ENCODE measurements around the gene HBP1. TPM values are rescaled to one million over a fixed set of nuclear protein-coding genes. Genes with fewer than 3 reads are reported as not detected.

The HBP1 gene
- total and polyA plus RNA-seq, 2 experiments from 2014 or later, result 36.0 to 52.8 TPM

DNA sequence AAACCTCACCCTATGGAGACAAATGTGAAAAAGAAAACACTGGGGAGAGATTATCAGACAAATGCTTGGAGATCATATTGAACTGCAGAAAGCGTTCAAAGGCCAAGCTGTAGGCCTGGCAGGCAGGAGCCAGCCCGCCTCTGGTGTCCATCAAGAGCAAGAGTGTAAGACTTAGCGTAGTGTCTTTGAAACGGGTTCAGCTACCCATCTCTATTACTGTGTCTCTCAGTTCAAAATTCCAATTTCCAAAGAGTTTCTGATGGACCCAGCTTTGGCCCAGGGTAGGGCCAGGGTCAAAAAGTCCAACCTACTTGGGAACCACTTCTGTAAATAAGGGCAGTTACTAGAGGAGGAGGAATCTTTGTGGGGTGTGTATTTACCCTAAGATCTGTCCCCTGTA lies 45.4 kb upstream of the HBP1 start:
- H2AFZ ChIP-seq, result no peak overlapping the region
- ATAC-seq (no peak), DNase-seq (ENCODE audit: low spot score) (no peak)
- H3K27me3 Mint-ChIP-seq (ENCODE audit: insufficient read depth, low read depth, poor library complexity), result peaks cover 3% of the 10 kb centered on the region
- H3K27ac Mint-ChIP-seq, result no peak overlapping the region
- no peaks in the 10 kb centered on the region for H3F3A ChIP-seq (replicated peaks; ENCODE audit: low read depth)
- H3K9me2 ChIP-seq (ENCODE audit: insufficient read depth), result no peaks in the 10 kb centered on the region
- H3K36me3 ChIP-seq (ENCODE audit: insufficient read depth), result no peaks in the 10 kb centered on the region
- peaks cover 29% of the 10 kb centered on the region for H3K4me1 Mint-ChIP-seq
- H3K4me3 Mint-ChIP-seq, result no peak overlapping the region
- no peaks in the 10 kb centered on the region for H3K9me3 Mint-ChIP-seq
- H3K4me1 ChIP-seq (ENCODE audit: insufficient read depth), result peaks cover 7% of the 10 kb centered on the region
- no peak overlapping the region for H3K4me3 ChIP-seq
- no peak for TF ChIP-seq CREB1 (CRISPR knock-in tag; IDR thresholded peaks at IDR 0.05; ENCODE audit: low read depth)
- TF ChIP-seq CTCF (conservative IDR thresholded peaks at IDR 0.05; ENCODE audit: low read depth in 2 of 2), result no peak
- TF ChIP-seq, protein P1, sequence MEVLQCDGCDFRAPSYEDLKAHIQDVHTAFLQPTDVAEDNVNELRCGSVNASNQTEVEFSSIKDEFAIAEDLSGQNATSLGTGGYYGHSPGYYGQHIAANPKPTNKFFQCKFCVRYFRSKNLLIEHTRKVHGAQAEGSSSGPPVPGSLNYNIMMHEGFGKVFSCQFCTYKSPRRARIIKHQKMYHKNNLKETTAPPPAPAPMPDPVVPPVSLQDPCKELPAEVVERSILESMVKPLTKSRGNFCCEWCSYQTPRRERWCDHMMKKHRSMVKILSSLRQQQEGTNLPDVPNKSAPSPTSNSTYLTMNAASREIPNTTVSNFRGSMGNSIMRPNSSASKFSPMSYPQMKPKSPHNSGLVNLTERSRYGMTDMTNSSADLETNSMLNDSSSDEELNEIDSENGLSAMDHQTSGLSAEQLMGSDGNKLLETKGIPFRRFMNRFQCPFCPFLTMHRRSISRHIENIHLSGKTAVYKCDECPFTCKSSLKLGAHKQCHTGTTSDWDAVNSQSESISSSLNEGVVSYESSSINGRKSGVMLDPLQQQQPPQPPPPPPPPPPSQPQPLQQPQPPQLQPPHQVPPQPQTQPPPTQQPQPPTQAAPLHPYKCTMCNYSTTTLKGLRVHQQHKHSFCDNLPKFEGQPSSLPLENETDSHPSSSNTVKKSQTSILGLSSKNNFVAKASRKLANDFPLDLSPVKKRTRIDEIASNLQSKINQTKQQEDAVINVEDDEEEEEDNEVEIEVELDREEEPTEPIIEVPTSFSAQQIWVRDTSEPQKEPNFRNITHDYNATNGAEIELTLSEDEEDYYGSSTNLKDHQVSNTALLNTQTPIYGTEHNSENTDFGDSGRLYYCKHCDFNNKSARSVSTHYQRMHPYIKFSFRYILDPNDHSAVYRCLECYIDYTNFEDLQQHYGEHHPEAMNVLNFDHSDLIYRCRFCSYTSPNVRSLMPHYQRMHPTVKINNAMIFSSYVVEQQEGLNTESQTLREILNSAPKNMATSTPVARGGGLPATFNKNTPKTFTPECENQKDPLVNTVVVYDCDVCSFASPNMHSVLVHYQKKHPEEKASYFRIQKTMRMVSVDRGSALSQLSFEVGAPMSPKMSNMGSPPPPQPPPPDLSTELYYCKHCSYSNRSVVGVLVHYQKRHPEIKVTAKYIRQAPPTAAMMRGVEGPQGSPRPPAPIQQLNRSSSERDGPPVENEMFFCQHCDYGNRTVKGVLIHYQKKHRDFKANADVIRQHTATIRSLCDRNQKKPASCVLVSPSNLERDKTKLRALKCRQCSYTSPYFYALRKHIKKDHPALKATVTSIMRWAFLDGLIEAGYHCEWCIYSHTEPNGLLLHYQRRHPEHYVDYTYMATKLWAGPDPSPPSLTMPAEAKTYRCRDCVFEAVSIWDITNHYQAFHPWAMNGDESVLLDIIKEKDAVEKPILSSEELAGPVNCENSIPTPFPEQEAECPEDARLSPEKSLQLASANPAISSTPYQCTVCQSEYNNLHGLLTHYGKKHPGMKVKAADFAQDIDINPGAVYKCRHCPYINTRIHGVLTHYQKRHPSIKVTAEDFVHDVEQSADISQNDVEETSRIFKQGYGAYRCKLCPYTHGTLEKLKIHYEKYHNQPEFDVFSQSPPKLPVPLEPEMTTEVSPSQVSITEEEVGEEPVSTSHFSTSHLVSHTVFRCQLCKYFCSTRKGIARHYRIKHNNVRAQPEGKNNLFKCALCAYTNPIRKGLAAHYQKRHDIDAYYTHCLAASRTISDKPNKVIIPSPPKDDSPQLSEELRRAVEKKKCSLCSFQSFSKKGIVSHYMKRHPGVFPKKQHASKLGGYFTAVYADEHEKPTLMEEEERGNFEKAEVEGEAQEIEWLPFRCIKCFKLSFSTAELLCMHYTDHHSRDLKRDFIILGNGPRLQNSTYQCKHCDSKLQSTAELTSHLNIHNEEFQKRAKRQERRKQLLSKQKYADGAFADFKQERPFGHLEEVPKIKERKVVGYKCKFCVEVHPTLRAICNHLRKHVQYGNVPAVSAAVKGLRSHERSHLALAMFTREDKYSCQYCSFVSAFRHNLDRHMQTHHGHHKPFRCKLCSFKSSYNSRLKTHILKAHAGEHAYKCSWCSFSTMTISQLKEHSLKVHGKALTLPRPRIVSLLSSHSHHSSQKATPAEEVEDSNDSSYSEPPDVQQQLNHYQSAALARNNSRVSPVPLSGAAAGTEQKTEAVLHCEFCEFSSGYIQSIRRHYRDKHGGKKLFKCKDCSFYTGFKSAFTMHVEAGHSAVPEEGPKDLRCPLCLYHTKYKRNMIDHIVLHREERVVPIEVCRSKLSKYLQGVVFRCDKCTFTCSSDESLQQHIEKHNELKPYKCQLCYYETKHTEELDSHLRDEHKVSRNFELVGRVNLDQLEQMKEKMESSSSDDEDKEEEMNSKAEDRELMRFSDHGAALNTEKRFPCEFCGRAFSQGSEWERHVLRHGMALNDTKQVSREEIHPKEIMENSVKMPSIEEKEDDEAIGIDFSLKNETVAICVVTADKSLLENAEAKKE (CRISPR knock-in tag; IDR thresholded peaks at IDR 0.05), result no peak
- TF ChIP-seq POLR2AphosphoS5 (IDR thresholded peaks at IDR 0.05; ENCODE audit: low read depth), result no peak
- TF ChIP-seq, protein P2, sequence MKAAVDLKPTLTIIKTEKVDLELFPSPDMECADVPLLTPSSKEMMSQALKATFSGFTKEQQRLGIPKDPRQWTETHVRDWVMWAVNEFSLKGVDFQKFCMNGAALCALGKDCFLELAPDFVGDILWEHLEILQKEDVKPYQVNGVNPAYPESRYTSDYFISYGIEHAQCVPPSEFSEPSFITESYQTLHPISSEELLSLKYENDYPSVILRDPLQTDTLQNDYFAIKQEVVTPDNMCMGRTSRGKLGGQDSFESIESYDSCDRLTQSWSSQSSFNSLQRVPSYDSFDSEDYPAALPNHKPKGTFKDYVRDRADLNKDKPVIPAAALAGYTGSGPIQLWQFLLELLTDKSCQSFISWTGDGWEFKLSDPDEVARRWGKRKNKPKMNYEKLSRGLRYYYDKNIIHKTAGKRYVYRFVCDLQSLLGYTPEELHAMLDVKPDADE (IDR thresholded peaks at IDR 0.05), result no peak
- TF ChIP-seq EZH2 (IDR thresholded peaks at IDR 0.05; ENCODE audit: low read depth, unreplicated experiment), result no peak
- no peak for TF ChIP-seq REST (IDR thresholded peaks at IDR 0.05; ENCODE audit: unreplicated experiment)
- TF ChIP-seq ZNF114 (CRISPR knock-in tag; IDR thresholded peaks at IDR 0.05), result no peak
- TF ChIP-seq STAT1 (IDR thresholded peaks at IDR 0.05; ENCODE audit: unreplicated experiment), result no peak
- no peak for TF ChIP-seq ZNF331 (CRISPR knock-in tag; IDR thresholded peaks at IDR 0.05; ENCODE audit: low read depth)
- TF ChIP-seq NANOG (IDR thresholded peaks at IDR 0.05; ENCODE audit: borderline replicate concordance), result no peak
- no peak for TF ChIP-seq EZH2phosphoT487 (IDR thresholded peaks at IDR 0.05; ENCODE audit: unreplicated experiment)
- TF ChIP-seq JUNB (IDR thresholded peaks at IDR 0.05; ENCODE audit: unreplicated experiment), result no peak
- no peak overlapping the region for H3K4me2 ChIP-seq
- H3K27ac ChIP-seq (ENCODE audit: low read depth), result no peak overlapping the region
- H3K27me3 ChIP-seq (ENCODE audit: insufficient read depth), result no peaks in the 10 kb centered on the region
- H4K20me1 ChIP-seq (replicated peaks; ENCODE audit: insufficient read depth), result no peaks in the 10 kb centered on the region
- H3K79me2 ChIP-seq (replicated peaks; ENCODE audit: insufficient read depth), result no peaks in the 10 kb centered on the region; the same call in none of the 2 replicates
- no peaks in the 10 kb centered on the region for H3K36me3 Mint-ChIP-seq (ENCODE audit: low read depth)
